Hematopoietic multipotent progenitor cell treated with erythropoietin and hydrocortisone succinate and interleukin-3 and kit ligand, for 4 days (in vitro differentiated cells): Measurements from ENCODE around the gene EML5.
"Not testable (repeated sequence)": the region's sequence is repeated elsewhere in the genome, so short reads cannot be mapped to it uniquely, and the experiment has no call there.

Experiments
- DNase-seq: peaks from one replicate; pipeline ENCODE4 v3.0.0-alpha.2; 2015

EML5 gene

DNA sequence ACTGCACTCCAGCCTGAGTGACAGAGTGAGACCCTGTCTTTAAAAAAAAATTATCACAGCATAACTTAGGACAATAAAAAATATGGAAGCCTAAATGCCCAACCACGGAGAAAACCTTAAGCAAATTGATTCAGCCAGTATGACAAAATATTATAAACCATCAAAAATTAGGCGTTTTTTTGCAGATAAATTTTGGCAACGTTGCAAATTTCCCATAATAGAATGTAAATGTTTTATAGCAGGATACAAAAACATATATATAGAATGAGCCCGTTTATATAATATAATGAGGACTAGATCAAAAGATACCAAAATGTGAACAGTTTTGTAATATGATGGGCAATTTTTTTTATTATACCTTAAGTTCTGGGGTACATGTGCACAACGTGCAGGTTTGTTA lies 6.8 kb upstream of the EML5 start:
- DNase-seq: no peak

GRCh38 chr14:88798156-88798555 lies 5.4 kb upstream of the EML5 start:
- DNase-seq: no peak

DNA sequence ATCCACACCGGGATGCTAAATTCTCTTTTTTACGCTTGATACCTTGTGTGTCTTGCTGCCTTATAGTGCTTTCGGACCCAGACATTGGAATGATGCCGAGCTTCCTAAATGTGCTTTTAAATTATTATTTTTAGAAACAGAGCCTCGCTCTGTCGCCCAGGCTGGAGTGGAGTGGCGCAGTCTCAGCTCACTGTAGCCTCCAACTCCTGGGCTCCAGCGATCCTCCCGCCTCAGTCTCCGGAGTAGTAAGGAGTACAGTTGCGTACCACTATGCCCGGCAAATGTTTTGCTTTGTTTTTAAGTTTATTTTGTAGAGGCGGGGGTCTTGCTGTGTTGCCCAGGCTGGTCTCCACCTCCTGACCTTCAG lies 489 bp upstream of the EML5 start:
- no peak for DNase-seq

GRCh38 chr14:88791629-88792472 lies 902 bp downstream of the EML5 start:
- peak; percentile 27 for DNase-seq

DNA sequence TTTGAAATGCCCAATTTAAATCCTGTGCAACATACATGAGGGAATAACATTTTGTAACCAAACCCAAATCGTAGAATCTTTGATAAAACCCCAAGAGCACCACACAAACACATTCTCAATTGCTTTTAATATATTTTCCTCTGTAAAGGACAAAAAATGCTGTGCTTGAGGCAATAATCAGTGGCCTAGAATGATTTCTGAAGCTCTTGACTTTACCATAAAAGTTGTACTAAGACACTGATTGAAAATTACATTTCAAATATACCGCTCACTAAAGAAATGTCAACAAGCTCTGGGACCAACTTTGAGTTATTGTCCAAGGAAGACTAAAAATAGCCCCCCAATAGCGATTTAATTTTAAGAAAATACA lies 1.5 kb downstream of the EML5 start:
- DNase-seq: no peak

DNA sequence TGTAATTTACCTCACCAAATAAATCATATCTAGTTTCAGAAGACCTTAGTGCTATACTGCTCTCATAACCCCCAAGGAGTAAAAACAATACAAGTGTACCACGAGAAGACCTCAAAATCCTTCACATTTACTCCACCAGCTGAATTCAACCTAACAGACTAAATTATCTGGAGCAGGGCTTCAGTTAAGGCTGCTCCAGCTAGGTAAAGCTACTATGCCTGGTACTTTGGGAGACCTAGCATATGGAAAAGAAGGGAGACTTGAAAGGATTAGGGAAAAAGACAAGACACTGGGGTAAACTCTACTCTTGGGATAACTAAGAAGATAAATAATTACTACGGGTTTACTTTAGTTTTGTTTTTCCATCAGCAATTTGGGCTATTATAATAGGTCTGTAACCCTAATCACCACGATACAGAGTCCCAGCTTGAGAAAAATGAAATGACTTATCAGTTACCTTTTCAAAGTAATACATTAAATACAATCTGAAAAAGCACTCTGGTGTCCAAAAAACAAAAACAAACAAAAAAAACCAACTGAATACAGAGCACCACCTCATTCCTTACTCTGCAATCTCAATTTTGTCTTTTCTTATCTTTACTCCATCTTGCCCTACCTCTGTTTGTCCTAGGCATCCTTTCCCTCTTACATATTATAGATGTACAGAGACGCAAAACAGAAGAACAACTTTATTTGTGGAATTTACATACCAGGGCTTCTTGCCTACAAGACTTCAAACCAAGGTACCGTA lies 2.1 kb downstream of the EML5 start:
- DNase-seq: no peak

GRCh38 chr14:88789573-88789972 lies 3.2 kb downstream of the EML5 start:
- not testable (repeated sequence) for DNase-seq

- DNase-seq: peak; percentile 27
Observed at GRCh38 chr14:88786715-88787114, 6.0 kb downstream of the EML5 start.

DNA sequence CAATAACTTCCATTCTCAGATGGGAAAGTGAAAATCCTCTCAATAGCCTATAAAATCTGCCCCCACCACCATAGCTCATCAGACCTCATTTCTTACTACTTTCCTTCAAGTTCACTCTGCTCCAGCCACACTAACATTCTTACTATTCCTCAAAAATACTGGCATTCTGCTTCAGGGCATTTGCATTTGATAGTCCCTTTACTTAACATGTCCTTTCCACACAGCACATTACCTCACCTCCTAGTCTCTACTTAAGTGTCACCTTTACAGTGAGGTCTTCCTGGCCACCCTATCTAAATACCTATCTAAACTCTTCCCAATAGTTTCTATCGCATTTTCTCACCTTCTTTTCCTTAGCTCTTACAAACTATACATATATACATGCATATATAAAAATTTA lies 6.8 kb downstream of the EML5 start:
- DNase-seq: no peak

DNA sequence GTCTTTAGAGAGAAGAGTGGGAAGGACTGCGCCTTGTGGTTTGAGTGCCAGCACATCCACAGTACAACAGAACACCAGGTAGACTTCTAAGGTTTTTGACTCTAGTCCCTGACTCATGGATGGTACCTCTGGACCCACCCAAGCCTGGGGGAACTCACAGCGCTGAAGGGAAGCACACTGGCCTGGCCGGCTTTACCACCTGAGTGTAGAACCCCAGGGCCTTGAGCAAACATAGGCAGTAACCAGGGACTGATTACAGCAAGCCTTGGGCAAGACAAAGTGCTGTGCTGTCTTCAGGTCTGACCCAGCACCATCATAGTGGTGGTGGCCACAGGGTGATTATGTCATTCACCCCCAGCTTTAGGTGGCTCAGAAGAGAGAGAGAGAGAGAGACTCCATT lies 17.2 kb downstream of the EML5 start:
- DNase-seq: no peak

DNA sequence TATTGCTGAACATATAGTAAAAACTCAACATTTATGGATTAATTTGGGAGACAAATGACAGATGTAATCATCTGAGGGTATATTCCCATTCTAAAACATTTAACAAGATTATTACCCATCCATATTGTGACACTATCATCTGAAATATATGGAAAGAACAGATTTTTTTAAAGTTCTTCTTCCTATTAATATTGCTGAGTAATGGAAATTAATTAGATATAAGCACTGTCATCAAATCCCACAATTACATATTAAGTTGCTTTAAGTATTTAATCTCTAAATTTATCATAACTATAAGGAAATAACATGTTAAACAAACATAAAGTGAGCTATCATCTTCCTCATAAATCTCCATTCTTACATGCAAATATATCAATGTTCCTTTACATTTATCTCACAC lies 22.0 kb downstream of the EML5 start:
- DNase-seq: no peak

GRCh38 chr14:88765130-88765529 lies 27.6 kb downstream of the EML5 start:
- DNase-seq: no peak

- DNase-seq: no peak
Observed at GRCh38 chr14:88753873-88754272, 38.9 kb downstream of the EML5 start.

DNA sequence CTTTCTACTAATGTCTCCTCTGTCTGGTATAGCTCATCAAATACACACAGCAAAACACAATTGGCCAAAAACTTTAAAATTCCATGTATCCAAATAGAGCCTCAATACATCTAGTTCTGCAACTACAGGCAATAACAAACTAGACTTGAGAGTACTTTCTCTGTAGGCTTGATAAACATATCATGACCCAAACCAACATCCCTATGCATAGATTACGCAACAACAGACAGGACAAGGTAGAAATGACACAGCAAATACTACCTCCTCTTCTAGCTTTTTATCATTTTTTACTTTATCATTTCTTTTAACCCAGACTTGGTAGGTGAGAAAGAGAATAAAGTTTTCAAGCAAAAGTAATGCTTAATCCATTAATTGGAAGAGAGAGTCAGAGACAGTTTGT lies 41.8 kb downstream of the EML5 start:
- no peak for DNase-seq

- DNase-seq: no peak
Observed at GRCh38 chr14:88750413-88750812, 42.3 kb downstream of the EML5 start.

DNA sequence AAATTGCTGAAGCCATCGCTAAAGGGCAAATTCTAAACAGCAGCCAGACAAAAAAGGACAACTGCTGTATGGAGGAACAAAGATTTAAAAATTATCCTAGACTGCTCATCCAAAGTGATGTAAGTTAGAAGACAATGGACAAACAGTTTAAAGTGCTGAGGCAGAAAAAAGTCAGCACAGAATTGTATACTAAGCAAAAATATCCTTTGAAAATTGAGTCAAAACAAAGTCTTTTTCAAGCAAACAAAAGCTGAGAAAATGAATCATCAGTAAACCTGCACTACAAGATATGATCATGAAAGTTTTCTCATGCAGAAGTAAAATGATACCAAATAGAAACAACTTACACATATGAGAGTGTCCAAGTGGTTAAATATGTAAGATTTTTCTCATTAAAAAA lies 43.6 kb downstream of the EML5 start:
- DNase-seq: no peak

DNA sequence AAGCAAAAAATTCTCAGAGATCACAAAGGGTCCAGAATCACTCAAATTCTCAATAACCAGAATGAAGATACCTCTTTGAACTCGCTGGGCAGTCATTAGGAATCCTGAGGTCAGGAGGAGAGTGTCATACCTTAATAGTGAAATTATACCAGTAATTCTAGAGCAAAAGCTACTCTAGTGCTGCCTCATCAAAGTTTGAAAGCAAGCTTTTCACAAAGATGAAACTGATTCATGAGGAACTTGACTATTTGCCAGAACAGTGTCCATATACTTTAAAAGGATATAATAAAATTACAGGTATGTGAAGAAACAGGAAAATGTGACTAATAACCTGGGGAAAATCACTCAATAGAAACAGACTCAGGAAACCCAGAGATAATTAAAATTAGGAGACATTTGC lies 44.5 kb downstream of the EML5 start:
- DNase-seq: no peak

GRCh38 chr14:88746052-88746451 lies 46.7 kb downstream of the EML5 start:
- no peak for DNase-seq

DNA sequence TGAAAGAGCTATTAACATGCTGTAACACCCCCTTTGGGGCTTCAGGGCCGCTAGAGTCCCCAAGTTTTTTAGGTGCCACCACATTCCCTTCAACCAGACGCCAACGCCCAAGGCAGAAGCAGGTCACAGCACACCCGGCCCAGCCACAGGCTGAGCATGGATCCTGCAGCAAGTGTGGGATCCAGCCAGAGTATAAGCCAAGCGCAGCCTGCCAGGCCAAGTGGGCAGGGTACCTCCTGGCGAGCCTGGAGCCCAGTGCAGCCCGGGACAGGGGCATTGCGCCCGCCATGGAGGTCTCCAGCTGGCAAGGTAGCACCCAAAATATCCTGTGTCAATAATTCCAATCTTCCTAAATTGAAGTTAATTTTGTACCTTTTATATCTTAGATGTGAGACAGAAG lies 55.5 kb downstream of the EML5 start:
- DNase-seq: no peak

DNA sequence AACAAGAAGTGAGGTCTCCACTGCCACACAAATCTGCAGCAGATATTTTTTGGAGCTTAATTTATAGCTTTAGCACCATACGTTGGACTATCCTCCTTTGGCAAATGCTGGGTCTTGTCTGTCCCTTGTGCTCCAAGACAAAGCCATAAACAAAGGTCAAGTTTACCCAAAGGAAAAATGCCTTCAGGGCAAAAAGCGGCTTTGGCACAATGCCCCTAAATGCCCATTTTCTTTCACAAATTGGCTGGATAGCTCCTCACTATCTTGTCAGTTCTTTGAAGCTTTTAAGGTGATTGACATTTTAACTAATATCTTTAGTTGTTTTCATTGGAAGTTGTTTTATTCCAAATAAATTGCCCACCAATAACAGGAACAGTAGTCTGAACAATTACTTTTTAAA lies 59.6 kb downstream of the EML5 start:
- DNase-seq: no peak

GRCh38 chr14:88729159-88729558 lies 63.6 kb downstream of the EML5 start:
- DNase-seq: peak; percentile 32

- no peak for DNase-seq
Observed at GRCh38 chr14:88727057-88727456, 65.7 kb downstream of the EML5 start.

DNA sequence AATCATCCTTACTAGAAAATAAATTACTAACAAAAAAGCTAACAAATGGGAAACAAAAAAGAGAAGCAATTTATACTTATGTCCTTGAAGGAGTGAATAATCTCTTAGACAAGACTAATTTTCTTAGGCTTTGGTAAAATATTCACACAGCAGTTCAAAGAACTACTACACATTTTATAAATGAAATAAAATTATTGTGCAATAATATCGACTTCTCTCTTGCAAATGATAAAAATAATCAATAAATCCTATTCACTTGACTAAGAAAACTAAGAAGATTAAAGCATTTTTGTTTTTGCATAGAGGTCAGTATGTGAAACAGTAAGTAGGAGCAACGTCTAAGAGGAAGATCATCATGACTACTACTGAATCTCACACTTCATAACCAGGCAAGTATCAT lies 82.0 kb downstream of the EML5 start:
- no peak for DNase-seq

GRCh38 chr14:88707088-88707487 lies 85.7 kb downstream of the EML5 start:
- DNase-seq: no peak

- DNase-seq: no peak
Observed at GRCh38 chr14:88706425-88706824, 86.3 kb downstream of the EML5 start.
